Fibroblast of lung (primary cell): ENCODE measurements around the gene OSGIN1.

Source experiments
- EZH2 ChIP-seq: IDR thresholded peaks from 2 replicates; pipeline ENCODE4 v1.5.1; 2012; ENCODE audit warnings: low read length, control low read depth, mild to moderate bottlenecking; ENCODE audit errors: missing control alignments
- TF ChIP-seq, protein P1 (sequence below), 2 donors: IDR thresholded peaks in 1 of 2; conservative IDR thresholded peaks in 1 of 2; 1 replicate in 1 of 2; 2 replicates in 1 of 2; pipeline ENCODE4 v1.5.1; 2011 to 2012; ENCODE audit warnings: low read length in 2 of 2, control low read depth in 1 of 2, inconsistent platforms in 1 of 2, low read depth in 1 of 2, mild to moderate bottlenecking in 1 of 2

DNA sequence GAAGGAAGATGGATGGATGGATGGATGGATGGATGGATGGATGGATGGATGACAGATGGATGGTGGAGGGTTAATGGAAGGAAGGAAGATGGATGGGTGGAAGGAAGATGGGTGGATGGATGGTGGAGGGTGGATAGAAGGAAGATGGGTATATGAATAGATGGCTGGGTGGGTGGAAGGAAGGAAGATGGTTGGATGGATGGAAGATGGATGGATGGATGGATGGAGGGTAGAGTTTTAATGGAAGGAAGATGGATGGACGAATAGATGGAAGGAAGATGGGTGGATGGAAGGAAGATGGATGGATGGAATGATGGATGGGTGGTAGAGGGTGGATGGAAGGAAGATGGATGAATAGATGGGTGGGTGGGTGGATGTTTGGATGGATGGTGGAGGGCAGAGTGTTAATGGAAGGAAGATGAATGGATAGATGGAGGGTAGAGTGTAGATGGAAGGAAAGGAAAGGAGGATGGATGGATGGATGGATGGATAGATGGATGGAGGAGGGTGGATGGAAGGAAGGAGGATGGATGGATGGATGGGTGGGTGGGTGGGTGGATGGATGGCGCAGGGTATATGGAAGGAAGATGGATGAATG is 32.0 kb upstream of the OSGIN1 start:
- TF ChIP-seq, protein P1, sequence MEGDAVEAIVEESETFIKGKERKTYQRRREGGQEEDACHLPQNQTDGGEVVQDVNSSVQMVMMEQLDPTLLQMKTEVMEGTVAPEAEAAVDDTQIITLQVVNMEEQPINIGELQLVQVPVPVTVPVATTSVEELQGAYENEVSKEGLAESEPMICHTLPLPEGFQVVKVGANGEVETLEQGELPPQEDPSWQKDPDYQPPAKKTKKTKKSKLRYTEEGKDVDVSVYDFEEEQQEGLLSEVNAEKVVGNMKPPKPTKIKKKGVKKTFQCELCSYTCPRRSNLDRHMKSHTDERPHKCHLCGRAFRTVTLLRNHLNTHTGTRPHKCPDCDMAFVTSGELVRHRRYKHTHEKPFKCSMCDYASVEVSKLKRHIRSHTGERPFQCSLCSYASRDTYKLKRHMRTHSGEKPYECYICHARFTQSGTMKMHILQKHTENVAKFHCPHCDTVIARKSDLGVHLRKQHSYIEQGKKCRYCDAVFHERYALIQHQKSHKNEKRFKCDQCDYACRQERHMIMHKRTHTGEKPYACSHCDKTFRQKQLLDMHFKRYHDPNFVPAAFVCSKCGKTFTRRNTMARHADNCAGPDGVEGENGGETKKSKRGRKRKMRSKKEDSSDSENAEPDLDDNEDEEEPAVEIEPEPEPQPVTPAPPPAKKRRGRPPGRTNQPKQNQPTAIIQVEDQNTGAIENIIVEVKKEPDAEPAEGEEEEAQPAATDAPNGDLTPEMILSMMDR (conservative IDR thresholded peaks at IDR 0.05 in 1 of 2, IDR thresholded peaks at IDR 0.05 in 1 of 2; ENCODE audit: low read depth in 1 of 2, low read length in 2 of 2) = no peak
- TF ChIP-seq EZH2 = no peak
